ENCODE results near the gene C14orf180.

Gene C14orf180

DNA sequence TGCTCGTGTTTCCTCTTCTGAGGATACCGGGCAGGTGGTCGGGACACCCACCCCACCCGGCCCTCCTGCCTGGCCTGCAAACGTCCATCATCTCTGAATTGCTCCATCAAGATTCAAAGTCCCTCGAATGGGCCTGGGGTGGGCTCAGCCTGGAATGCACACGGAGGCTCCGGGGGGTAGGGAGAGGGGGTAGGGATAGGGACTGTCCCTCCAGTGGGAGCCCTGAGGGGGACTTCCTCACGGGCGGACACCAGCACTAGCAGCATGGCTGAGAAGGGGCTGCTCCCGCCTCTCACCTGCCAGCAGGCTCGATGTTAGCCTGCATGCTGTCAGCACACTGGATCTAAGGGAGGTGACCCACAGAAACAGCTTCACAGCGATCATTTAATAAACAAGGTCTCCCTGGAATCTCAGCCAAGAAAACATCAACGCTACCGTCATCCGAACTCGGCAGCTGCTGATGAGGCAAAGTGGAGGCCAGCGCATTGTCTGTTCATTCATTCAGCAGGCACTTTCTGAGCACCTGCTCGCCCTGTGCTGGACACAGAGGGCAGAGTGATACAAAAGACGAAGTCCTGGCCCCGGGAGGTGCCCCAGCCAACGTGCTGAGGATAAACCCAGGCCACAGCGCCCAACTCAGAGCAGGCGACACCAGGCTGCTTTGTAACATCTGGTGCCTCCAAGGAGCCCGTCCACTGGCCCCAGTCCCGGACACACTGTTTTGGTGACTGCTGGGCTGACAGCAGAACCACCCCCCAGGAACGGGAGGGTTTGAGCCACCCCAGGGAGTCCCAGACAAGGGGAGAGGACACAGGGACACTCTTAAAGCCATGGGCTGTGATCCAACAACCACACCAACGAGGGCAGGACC lies 18.7 kb downstream of the C14orf180 start:
- no peak overlapping the region for H3K4me2 ChIP-seq (ENCODE audit: low read length)

GRCh38 chr14:104598910-104599273 lies 19.3 kb downstream of the C14orf180 start:
- Histone ChIP-seq H3K79me2 (ENCODE audit: low read length) (no peaks in the 10 kb centered on the region), H3K4me3 (ENCODE audit: low read length) (no peak overlapping the region), H3K9me3 (ENCODE audit: insufficient read depth, low read length) (no peaks in the 10 kb centered on the region), H3K36me3 (replicated peaks; ENCODE audit: low read depth, low read length) (no peaks in the 10 kb centered on the region), H4K20me1 (ENCODE audit: insufficient read depth, low read length) (no peaks in the 10 kb centered on the region), H2AFZ (ENCODE audit: low read depth, low read length) (no peak overlapping the region), H3K27me3 (ENCODE audit: low read depth, low read length) (no peaks in the 10 kb centered on the region), H3K9ac (ENCODE audit: low read length) (no peak overlapping the region), H3K4me1 (ENCODE audit: low read length) (no peaks in the 10 kb centered on the region), H3K4me2 (ENCODE audit: low read length) (no peak overlapping the region), H3K27ac (ENCODE audit: low read length) (no peak overlapping the region)
- TF ChIP-seq EZH2phosphoT487 (IDR thresholded peaks at IDR 0.05; ENCODE audit: low read depth) = no peak
- no peak for TF ChIP-seq CTCF (IDR thresholded peaks at IDR 0.05; ENCODE audit: low read depth, low read length)

More for the DNA sequence above, 18.7 kb downstream of the C14orf180 start:
- Histone ChIP-seq H2AFZ (ENCODE audit: low read depth, low read length) (no peak overlapping the region), H4K20me1 (ENCODE audit: insufficient read depth, low read length) (no peaks in the 10 kb centered on the region), H3K9me3 (ENCODE audit: insufficient read depth, low read length) (no peaks in the 10 kb centered on the region), H3K4me1 (ENCODE audit: low read length) (no peaks in the 10 kb centered on the region), H3K36me3 (replicated peaks; ENCODE audit: low read depth, low read length) (no peaks in the 10 kb centered on the region), H3K27ac (ENCODE audit: low read length) (no peak overlapping the region), H3K4me3 (ENCODE audit: low read length) (no peak overlapping the region), H3K27me3 (ENCODE audit: low read depth, low read length) (no peaks in the 10 kb centered on the region), H3K79me2 (ENCODE audit: low read length) (no peaks in the 10 kb centered on the region), H3K9ac (ENCODE audit: low read length) (no peak overlapping the region)
- TF ChIP-seq CTCF (IDR thresholded peaks at IDR 0.05; ENCODE audit: low read depth, low read length) (no peak), EZH2phosphoT487 (IDR thresholded peaks at IDR 0.05; ENCODE audit: low read depth) (no peak)

DNA sequence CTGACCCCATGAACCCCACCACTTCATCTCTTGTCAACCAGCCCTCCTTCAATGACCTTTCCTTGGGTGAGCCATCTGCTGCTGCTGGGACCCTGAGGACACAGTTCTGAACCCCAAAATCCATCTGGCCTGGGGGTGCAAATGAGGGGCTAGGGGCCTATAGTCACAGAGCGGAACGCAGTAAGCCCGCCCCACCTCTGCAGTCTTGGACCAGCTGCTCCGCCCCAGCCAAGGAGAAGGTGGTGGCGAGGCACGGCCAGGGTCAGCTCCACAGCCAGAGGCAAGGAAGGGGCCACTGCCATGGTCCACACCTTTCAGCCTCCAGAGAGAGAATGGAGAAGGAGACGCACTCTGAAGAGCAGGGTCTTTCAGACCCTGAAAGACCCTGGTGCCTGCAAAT lies 19.9 kb downstream of the C14orf180 start:
- Histone ChIP-seq H3K36me3 (replicated peaks; ENCODE audit: low read depth, low read length) (no peaks in the 10 kb centered on the region), H3K4me3 (ENCODE audit: low read length) (no peak overlapping the region), H3K4me2 (ENCODE audit: low read length) (no peak overlapping the region)

More for the DNA sequence above, 19.9 kb downstream of the C14orf180 start:
- no peaks in the 10 kb centered on the region for H3K27me3 ChIP-seq (ENCODE audit: low read depth, low read length)
- H2AFZ ChIP-seq (ENCODE audit: low read depth, low read length) = no peak overlapping the region
- H3K79me2 ChIP-seq (ENCODE audit: low read length) = no peaks in the 10 kb centered on the region
- H3K9ac ChIP-seq (ENCODE audit: low read length) = no peak overlapping the region
- no peaks in the 10 kb centered on the region for H4K20me1 ChIP-seq (ENCODE audit: insufficient read depth, low read length)
- H3K4me1 ChIP-seq (ENCODE audit: low read length) = no peaks in the 10 kb centered on the region
- TF ChIP-seq EZH2phosphoT487 (IDR thresholded peaks at IDR 0.05; ENCODE audit: low read depth) = no peak
- no peak for TF ChIP-seq CTCF (IDR thresholded peaks at IDR 0.05; ENCODE audit: low read depth, low read length)
- no peaks in the 10 kb centered on the region for H3K9me3 ChIP-seq (ENCODE audit: insufficient read depth, low read length)
- no peak overlapping the region for H3K27ac ChIP-seq (ENCODE audit: low read length)

All from OCI-LY3 (cell line).